NCI-H82 (cell line): ENCODE measurements around the gene RND2.

ENCODE experiments used
- DNase-seq: peaks from one replicate; lab custom pipeline; 2025; lab: John Stamatoyannopoulos, UW

Gene RND2

DNA sequence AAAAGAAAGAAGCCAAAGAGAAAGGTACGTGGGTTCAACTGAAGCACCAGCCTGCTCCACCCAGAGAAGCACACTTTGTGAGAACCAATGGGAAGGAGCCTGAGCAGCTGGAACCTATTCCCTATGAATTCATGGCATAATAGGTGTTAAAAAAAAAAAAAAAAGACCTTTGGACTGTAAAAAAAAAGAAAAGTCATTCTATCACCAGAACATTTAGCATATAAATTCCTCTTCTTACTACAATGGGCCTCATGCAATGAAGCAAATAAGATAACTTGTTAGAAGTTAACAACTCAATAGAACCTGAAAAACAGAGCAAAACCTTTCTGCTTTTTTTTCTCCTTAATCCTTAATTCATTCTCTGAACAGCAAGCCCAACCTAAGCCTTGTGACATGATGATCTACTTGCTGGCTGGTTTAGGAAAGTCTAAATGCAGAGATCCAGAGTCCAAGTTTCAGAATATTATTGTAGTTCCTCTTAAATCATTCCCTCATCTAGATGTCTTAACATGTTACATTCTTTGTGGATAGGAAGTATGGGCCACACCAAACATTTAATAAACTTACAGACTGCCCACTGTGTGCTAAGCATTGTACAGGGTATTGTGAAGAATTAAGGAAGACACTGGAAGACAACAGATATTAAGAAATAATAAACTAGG is 54.7 kb downstream of the RND2 start:
- DNase-seq, result no peak
